A549 (cell line): Measurements from ENCODE around the gene THADA. TPM values are rescaled to one million over a fixed set of nuclear protein-coding genes. Genes with fewer than 3 reads are reported as not detected.

Source experiments
- ATAC-seq, 2 experiments: fragments of 200-7000 bp in 1 of 2; fragments of >200 bp in 1 of 2; cut with Nextera tagmentation in 1 of 2; cut with Tn5 transposase in 1 of 2; 3 replicates each; pipeline versions ENCODE4 v1.8.0 to v1.9.1; 2018 to 2020; ENCODE audit warnings: mild to moderate bottlenecking in 1 of 2, moderate library complexity in 1 of 2
- CTCF ChIA-PET: fragments of 300-600 bp; sonication (Branson Sonifier 250); formaldehyde crosslinking; extraction: SDS; loops from one replicate; lab custom pipeline; 2021; ENCODE audit warnings: antibody characterized with exemption, inconsistent platforms; lab: Yijun Ruan, JAX
- POLR2A ChIA-PET: fragments of 350-600 bp; formaldehyde crosslinking; extraction: SDS; loops from one replicate; lab custom pipeline; 2021; ENCODE audit warnings: antibody characterized with exemption, inconsistent platforms; lab: Yijun Ruan, JAX
- DNase-seq, 2 experiments: peaks; one replicate each; pipeline versions ENCODE4 v3.0.0 to v3.0.0-alpha.2; 2011 to 2016; ENCODE audit warnings: low read depth in 1 of 2, low spot score in 1 of 2
- FAIRE-seq: peaks from 2 replicates; lab custom pipeline; 2011; peaks lifted over from hg19 to GRCh38; lab: Jason Lieb, UNC
- H3K27ac ChIP-seq, 2 experiments: fragments of >200 bp; sonication (Bioruptor Twin); formaldehyde crosslinking; 3 replicates each; pipeline ENCODE4 v1.5.1; 2016 to 2017
- H3K4me1 ChIP-seq: fragments of >200 bp; sonication (Bioruptor Twin); formaldehyde crosslinking; 3 replicates; pipeline ENCODE4 v1.6.1; 2016
- H3K4me2 ChIP-seq: fragments of >200 bp; sonication (Bioruptor Twin); formaldehyde crosslinking; 3 replicates; pipeline ENCODE4 v1.6.1; 2016
- H3K4me3 ChIP-seq: fragments of >200 bp; sonication (Bioruptor Twin); formaldehyde crosslinking; 3 replicates; pipeline ENCODE4 v1.5.1; 2016
- H3K9me3 ChIP-seq: fragments of >200 bp; sonication (Bioruptor Twin); formaldehyde crosslinking; 3 replicates; pipeline ENCODE4 v1.6.1; 2016
- CHD4 ChIP-seq: fragments of 200-600 bp; sonication (generic); IDR thresholded peaks from 2 replicates; pipeline ENCODE4 v1.6.1; 2016; ENCODE audit warnings: antibody characterized with exemption, mild to moderate bottlenecking, borderline replicate concordance
- EHF ChIP-seq: fragments of 250-450 bp; sonication (Bioruptor Pico); IDR thresholded peaks from 2 replicates; pipeline ENCODE4 v1.5.0; 2020; ENCODE audit warnings: mild to moderate bottlenecking
- ESRRA ChIP-seq: fragments of 150-350 bp; IDR thresholded peaks from 2 replicates; pipeline ENCODE4 v1.6.1; 2014; ENCODE audit warnings: mild to moderate bottlenecking, low read length, borderline replicate concordance
- HDAC2 ChIP-seq: fragments of 200-600 bp; sonication (generic); IDR thresholded peaks from 2 replicates; pipeline ENCODE4 v1.6.1; 2016
- HOXB5 ChIP-seq: fragments of 250-450 bp; sonication (Bioruptor Pico); IDR thresholded peaks from 2 replicates; pipeline ENCODE4 v1.5.0; 2020; ENCODE audit warnings: mild to moderate bottlenecking, moderate library complexity
- MAZ ChIP-seq: fragments of 150-350 bp; IDR thresholded peaks from 2 replicates; pipeline ENCODE4 v1.6.1; 2014; ENCODE audit warnings: antibody characterized with exemption, low read depth, low read length, borderline replicate concordance
- NPAS2 ChIP-seq: fragments of 250-450 bp; sonication (Bioruptor Pico); IDR thresholded peaks from 2 replicates; pipeline ENCODE4 v1.8.0; 2022; ENCODE audit warnings: mild to moderate bottlenecking, moderate library complexity, borderline replicate concordance
- POLR2A ChIP-seq: IDR thresholded peaks from 2 replicates; pipeline ENCODE4 v1.6.1; 2012; ENCODE audit warnings: mild to moderate bottlenecking, low read length
- RCOR1 ChIP-seq: fragments of 150-350 bp; IDR thresholded peaks from 2 replicates; pipeline ENCODE4 v1.6.1; 2014; ENCODE audit warnings: antibody characterized with exemption, low read length, low read depth
- TP53 ChIP-seq: fragments of 250-450 bp; sonication (Bioruptor Pico); IDR thresholded peaks from 2 replicates; pipeline ENCODE4 v1.5.0; 2021; ENCODE audit warnings: mild to moderate bottlenecking, moderate library complexity
- ZFP36 ChIP-seq: fragments of 450-650 bp; IDR thresholded peaks from 2 replicates; pipeline ENCODE4 v1.6.1; 2014; ENCODE audit warnings: borderline replicate concordance; ENCODE audit not compliant: partially characterized antibody
- ZNF302 ChIP-seq: fragments of 250-450 bp; sonication (Bioruptor Pico); IDR thresholded peaks from 2 replicates; pipeline ENCODE4 v1.9.0; 2021; ENCODE audit warnings: inconsistent platforms, mild to moderate bottlenecking, moderate library complexity
- ZSCAN20 ChIP-seq: fragments of 250-450 bp; sonication (Bioruptor Pico); IDR thresholded peaks from 2 replicates; pipeline ENCODE4 v1.8.0; 2022; ENCODE audit warnings: mild to moderate bottlenecking, moderate library complexity
- WGBS: methylation state at CpG from one replicate; pipeline ENCODE4 v1.1.6; 2017; ENCODE audit errors: missing lambda C conversion rate; 5-methylcytosine and 5-hydroxymethylcytosine counted together
- polyA plus RNA-seq, 4 experiments: library from polyadenylated mRNA; depleted of rRNA in 3 of 4; stranded (reverse); fragments of >200 nt; fragmentation: RNase III in 1 of 4; extraction: RNeasy Plus Mini Kit Qiagen cat#74134 plus additional on column Dnase treatment in 1 of 4; gene quantifications; 2 replicates in 3 of 4; 3 replicates in 1 of 4; pipeline ENCODE4 v1.2.3, GENCODE V29; 2011 to 2017
- TF ChIP-seq, protein P1 (sequence below): IDR thresholded peaks from 2 replicates; pipeline ENCODE4 v1.6.1; 2012
- TF ChIP-seq, protein P2 (sequence below): fragments of 200-600 bp; sonication (generic); IDR thresholded peaks from 2 replicates; pipeline ENCODE4 v1.6.1; 2016; ENCODE audit warnings: antibody characterized with exemption, mild to moderate bottlenecking, moderate library complexity
- TF ChIP-seq, protein P3 (sequence below): IDR thresholded peaks from 2 replicates; pipeline ENCODE4 v1.6.1; 2012
- TF ChIP-seq, protein P4 (sequence below): fragments of >200 bp; sonication (Bioruptor Twin); formaldehyde crosslinking; IDR thresholded peaks from 3 replicates; pipeline ENCODE4 v1.6.1; 2016

The THADA gene
- polyA plus RNA-seq, 2 of the 4 experiments (the other 2 are of a cell fraction) = 21.8 to 37.9 TPM

DNA sequence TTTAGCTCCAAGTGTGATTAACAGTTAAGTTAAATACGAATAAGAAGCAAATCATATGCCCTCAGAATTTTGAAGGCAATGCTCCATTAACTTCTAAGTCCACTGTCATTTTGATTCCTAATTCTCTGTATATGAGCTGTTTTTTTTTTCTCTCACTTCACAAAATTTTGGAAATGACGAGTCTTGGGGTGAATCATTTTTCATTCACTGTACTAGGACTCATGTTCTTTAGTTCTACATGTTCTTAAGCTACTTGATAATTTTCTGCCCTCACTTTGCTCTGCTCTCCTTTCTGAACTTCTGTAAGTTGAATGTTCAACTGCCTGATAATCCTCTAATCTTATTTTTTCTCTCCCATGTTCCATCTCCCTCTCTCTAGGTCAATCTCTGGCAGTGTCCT lies 141.0 kb downstream of the THADA start:
- no peak for DNase-seq
- 88% methylated on average over 2 of the region's 2 CpGs for WGBS
- no peak for TF ChIP-seq EHF (CRISPR knock-in tag)
- TF ChIP-seq, protein P1, sequence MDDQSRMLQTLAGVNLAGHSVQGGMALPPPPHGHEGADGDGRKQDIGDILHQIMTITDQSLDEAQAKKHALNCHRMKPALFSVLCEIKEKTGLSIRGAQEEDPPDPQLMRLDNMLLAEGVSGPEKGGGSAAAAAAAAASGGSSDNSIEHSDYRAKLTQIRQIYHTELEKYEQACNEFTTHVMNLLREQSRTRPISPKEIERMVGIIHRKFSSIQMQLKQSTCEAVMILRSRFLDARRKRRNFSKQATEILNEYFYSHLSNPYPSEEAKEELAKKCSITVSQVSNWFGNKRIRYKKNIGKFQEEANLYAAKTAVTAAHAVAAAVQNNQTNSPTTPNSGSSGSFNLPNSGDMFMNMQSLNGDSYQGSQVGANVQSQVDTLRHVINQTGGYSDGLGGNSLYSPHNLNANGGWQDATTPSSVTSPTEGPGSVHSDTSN = no peak
- TF ChIP-seq NPAS2 (CRISPR knock-in tag) = no peak
- TF ChIP-seq MAZ = no peak
- TF ChIP-seq CHD4 = no peak
- TF ChIP-seq, protein P2, sequence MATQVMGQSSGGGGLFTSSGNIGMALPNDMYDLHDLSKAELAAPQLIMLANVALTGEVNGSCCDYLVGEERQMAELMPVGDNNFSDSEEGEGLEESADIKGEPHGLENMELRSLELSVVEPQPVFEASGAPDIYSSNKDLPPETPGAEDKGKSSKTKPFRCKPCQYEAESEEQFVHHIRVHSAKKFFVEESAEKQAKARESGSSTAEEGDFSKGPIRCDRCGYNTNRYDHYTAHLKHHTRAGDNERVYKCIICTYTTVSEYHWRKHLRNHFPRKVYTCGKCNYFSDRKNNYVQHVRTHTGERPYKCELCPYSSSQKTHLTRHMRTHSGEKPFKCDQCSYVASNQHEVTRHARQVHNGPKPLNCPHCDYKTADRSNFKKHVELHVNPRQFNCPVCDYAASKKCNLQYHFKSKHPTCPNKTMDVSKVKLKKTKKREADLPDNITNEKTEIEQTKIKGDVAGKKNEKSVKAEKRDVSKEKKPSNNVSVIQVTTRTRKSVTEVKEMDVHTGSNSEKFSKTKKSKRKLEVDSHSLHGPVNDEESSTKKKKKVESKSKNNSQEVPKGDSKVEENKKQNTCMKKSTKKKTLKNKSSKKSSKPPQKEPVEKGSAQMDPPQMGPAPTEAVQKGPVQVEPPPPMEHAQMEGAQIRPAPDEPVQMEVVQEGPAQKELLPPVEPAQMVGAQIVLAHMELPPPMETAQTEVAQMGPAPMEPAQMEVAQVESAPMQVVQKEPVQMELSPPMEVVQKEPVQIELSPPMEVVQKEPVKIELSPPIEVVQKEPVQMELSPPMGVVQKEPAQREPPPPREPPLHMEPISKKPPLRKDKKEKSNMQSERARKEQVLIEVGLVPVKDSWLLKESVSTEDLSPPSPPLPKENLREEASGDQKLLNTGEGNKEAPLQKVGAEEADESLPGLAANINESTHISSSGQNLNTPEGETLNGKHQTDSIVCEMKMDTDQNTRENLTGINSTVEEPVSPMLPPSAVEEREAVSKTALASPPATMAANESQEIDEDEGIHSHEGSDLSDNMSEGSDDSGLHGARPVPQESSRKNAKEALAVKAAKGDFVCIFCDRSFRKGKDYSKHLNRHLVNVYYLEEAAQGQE = no peak
- no peak for TF ChIP-seq ESRRA
- TF ChIP-seq, protein P3, sequence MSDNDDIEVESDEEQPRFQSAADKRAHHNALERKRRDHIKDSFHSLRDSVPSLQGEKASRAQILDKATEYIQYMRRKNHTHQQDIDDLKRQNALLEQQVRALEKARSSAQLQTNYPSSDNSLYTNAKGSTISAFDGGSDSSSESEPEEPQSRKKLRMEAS = no peak
- no peak for TF ChIP-seq TP53 (CRISPR knock-in tag)
- no peak for TF ChIP-seq ZNF302 (CRISPR knock-in tag)
- TF ChIP-seq RCOR1 = no peak
- TF ChIP-seq ZFP36 = no peak
- TF ChIP-seq, protein P4, sequence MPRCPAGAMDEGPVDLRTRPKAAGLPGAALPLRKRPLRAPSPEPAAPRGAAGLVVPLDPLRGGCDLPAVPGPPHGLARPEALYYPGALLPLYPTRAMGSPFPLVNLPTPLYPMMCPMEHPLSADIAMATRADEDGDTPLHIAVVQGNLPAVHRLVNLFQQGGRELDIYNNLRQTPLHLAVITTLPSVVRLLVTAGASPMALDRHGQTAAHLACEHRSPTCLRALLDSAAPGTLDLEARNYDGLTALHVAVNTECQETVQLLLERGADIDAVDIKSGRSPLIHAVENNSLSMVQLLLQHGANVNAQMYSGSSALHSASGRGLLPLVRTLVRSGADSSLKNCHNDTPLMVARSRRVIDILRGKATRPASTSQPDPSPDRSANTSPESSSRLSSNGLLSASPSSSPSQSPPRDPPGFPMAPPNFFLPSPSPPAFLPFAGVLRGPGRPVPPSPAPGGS = no peak
- H3K27ac ChIP-seq = peak overlapping the region in 1 of 2 experiments; percentile 42; a peak in 1 of 6 replicates
- no peak for FAIRE-seq
- peaks cover 60% of the 10 kb centered on the region for H3K4me1 ChIP-seq
- no peak overlapping the region for H3K4me2 ChIP-seq
- no peak for ATAC-seq
- ChIA-PET CTCF (interaction anchor here (0.6 to 5.3 kb wide), 10 partner anchors 8 to 644 kb away, joined by 3 to 22 read pairs (median 4); no protein-coding TSS in a partner anchor), POLR2A (no interaction called here)
- no peak overlapping the region for H3K4me3 ChIP-seq
- no peaks in the 10 kb centered on the region for H3K9me3 ChIP-seq

DNA sequence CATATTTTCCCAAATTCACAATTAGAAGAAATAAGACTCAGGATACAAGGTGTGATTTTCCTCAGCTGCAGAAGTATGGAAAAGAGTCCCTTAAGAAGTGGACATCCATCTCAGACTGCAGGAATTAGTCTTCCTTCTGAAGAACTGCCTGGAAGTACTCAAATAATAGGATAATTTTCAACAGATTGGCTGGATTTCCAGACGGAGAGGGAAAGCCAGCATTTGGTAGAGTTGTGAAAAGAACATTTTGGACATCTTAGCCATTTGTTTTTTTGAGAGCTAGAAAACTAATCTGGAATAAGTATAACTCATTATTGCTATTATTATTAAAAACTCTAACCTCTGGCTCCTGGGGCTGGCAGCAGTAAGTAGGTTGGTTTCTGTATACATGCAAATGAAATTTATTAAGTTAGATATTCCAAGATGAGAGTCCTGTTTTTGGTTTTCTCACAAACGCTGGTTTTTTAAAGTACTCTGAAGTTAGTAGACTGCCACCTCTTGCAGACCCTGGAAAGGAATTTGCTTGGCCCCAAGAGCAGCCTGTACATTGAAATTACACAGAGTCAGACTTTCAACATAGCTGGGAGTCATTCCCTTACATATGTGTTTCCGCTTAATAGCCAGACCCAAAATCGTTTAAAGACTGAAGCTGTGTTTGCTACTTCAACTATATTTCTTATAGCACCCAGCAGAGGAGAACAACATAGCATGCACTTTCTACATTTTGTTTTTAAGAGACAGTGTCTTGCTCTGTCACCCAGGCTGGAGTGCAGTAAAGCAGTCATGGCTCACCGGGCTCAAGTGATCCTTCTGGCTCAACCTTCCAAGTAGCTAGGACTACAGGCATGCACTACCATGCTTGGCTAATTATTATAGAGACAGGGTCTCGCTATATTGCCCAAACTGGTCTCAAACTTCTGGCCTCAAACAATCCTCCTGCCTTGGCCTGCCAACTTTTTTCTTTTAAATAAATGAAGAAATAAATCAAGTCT lies 142.4 kb downstream of the THADA start:
- 0 out of 6 replicates have a peak overlapping the region, but pooled peaks of 1 of the 2 experiments have one; percentile 8 for H3K27ac ChIP-seq
- H3K4me3 ChIP-seq = no peak overlapping the region
- FAIRE-seq = no peak
- TF ChIP-seq ZSCAN20 (CRISPR knock-in tag) (no peak), POLR2A (no peak), HOXB5 (CRISPR knock-in tag) (no peak), CHD4 (no peak), ZNF302 (CRISPR knock-in tag) (no peak), HDAC2 (no peak)
- ChIA-PET CTCF (interaction anchor here (0.9 to 5.3 kb wide), 6 partner anchors 10 to 643 kb away, joined by 3 to 22 read pairs (median 6); no protein-coding TSS in a partner anchor), POLR2A (no interaction called here)
- H3K9me3 ChIP-seq = no peaks in the 10 kb centered on the region
- no peak for ATAC-seq
- H3K4me1 ChIP-seq = peaks cover 52% of the 10 kb centered on the region
- WGBS = 79% methylated on average over 6 of the region's 6 CpGs
- H3K4me2 ChIP-seq = no peak overlapping the region
- DNase-seq = no peak
